Measurements from ENCODE around the gene C10orf67.

DNA sequence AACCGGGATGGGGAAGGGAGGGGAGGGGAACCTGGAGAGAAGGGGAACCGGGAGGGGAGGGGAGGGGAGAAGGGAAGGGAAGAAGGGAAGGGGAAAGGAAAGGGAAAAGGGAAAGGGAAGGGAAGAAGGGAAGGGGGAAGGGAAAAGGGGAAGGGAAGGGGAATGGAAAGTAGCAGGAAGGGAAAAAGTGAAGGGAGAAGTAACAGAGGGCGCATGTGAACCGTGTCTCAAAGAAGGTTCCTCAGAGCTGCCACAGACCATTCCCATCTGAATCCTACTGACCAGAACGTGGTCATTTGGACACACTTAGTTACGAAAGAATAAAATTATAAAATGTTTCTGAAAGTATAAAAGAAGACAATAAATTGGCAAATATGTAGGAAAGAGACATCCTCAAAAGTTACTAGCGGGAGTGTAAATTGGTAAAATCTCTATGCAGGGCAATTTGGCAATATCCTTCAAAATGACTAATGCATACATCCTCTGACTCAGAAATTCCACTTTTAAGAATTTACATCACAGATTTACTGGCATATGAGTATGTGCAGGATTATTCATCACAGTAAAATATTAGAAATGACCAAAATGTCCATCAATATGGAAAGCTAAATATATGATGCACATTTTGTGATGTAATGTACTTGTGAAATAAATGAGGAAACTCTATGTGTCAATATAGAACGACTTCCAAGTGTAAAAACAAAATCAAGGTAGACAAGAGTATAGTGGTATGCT is 12.9 kb downstream of the C10orf67 start:
- TF ChIP-seq POLR2AphosphoS5 (IDR thresholded peaks at IDR 0.05), result no peak
- TF ChIP-seq, protein P1, sequence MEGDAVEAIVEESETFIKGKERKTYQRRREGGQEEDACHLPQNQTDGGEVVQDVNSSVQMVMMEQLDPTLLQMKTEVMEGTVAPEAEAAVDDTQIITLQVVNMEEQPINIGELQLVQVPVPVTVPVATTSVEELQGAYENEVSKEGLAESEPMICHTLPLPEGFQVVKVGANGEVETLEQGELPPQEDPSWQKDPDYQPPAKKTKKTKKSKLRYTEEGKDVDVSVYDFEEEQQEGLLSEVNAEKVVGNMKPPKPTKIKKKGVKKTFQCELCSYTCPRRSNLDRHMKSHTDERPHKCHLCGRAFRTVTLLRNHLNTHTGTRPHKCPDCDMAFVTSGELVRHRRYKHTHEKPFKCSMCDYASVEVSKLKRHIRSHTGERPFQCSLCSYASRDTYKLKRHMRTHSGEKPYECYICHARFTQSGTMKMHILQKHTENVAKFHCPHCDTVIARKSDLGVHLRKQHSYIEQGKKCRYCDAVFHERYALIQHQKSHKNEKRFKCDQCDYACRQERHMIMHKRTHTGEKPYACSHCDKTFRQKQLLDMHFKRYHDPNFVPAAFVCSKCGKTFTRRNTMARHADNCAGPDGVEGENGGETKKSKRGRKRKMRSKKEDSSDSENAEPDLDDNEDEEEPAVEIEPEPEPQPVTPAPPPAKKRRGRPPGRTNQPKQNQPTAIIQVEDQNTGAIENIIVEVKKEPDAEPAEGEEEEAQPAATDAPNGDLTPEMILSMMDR (IDR thresholded peaks at IDR 0.05), result no peak

Data from sigmoid colon (tissue), 4 donors.